H1 (cell line): ENCODE results near the gene BAIAP2. TPM values are rescaled to one million over a fixed set of nuclear protein-coding genes. Genes with fewer than 3 reads are reported as not detected.

Source experiments
- ASH2L ChIP-seq: fragments of 200-600, 300-600 bp; sonication (generic); IDR thresholded peaks from one replicate; pipeline ENCODE4 v1.7.1; 2017; ENCODE audit warnings: low read length
- BCL11A ChIP-seq, 2 experiments: IDR thresholded peaks; one replicate each; pipeline ENCODE4 v1.6.1; 2011; ENCODE audit warnings: low read depth in 2 of 2, low read length in 2 of 2, mild to moderate bottlenecking in 2 of 2
- FOSL1 ChIP-seq: IDR thresholded peaks from 2 replicates; pipeline ENCODE4 v1.6.1; 2011; ENCODE audit warnings: mild to moderate bottlenecking, low read depth, low read length, moderate library complexity; ENCODE audit not compliant: insufficient read depth
- HDAC6 ChIP-seq: IDR thresholded peaks from one replicate; pipeline ENCODE4 v1.7.1; 2012; ENCODE audit warnings: low read depth, mild to moderate bottlenecking, inconsistent platforms, low read length, moderate library complexity
- RNF2 ChIP-seq: fragments of 200-900, 300-1000 bp; sonication (generic); IDR thresholded peaks from 2 replicates; pipeline ENCODE4 v1.7.1; 2016; ENCODE audit warnings: borderline replicate concordance, low read depth, mild to moderate bottlenecking, antibody characterized with exemption, low read length; ENCODE audit not compliant: poor library complexity, severe bottlenecking; ENCODE audit errors: missing control alignments
- TCF12 ChIP-seq: IDR thresholded peaks from 2 replicates; pipeline ENCODE4 v1.6.1; 2011; ENCODE audit warnings: low read depth, mild to moderate bottlenecking, low read length
- polyA plus RNA-seq, 7 experiments: library from polyadenylated mRNA; depleted of rRNA in 3 of 7; stranded (reverse) in 5 of 7; unstranded in 2 of 7; fragments of >200 nt in 5 of 7; fragments of 200-250 nt in 2 of 7; gene quantifications; 1 replicate in 5 of 7; 2 replicates in 1 of 7; 4 replicates in 1 of 7; pipeline versions ENCODE4 v1.2.1 to v1.2.3, GENCODE V29; 2011 to 2013; ENCODE audit warnings: missing spikeins in 2 of 7, mixed read lengths in 2 of 7
- total RNA-seq: library from RNA; stranded (reverse); fragmentation: NEBNext Ultra II Directional; extraction: Animal tissue kit (Norgen Biotek cat#: 25700); gene quantifications from 2 replicates; pipeline ENCODE4 v1.2.1, GENCODE V29; 2021

The BAIAP2 gene
- total and polyA plus RNA-seq, 2 of the 8 experiments (the other 6 are each of a cell fraction or from before 2014, with no cell fraction given): 10.0 to 22.8 TPM

GRCh38 chr17:81043319-81043724 lies 8.4 kb downstream of the BAIAP2 start (continued):
- TF ChIP-seq HDAC6 (no peak), FOSL1 (no peak), ASH2L (no peak), BCL11A (IDR thresholded peaks at IDR 0.05; ENCODE audit: low read depth in 2 of 2, low read length in 2 of 2) (no peak), RNF2 (no peak), TCF12 (no peak)
